Right atrium auricular region (tissue), 2 donors: Measurements from ENCODE around the gene HUS1. TPM values are rescaled to one million over a fixed set of nuclear protein-coding genes. Genes with fewer than 3 reads are reported as not detected.
"Not testable (repeated sequence)": the region's sequence is repeated elsewhere in the genome, so short reads cannot be mapped to it uniquely, and the experiment has no call there.

Source experiments
- DNase-seq: peaks from one replicate; pipeline ENCODE4 v3.0.0-alpha.2; 2019; ENCODE audit warnings: low spot score
- H3K27ac ChIP-seq, 2 donors: fragments of 200-600 bp; sonication (generic); 1 replicate in 1 of 2; 2 replicates in 1 of 2; pipeline ENCODE4 v1.5.1; 2016 to 2019
- H3K27me3 ChIP-seq, 2 donors: fragments of 200-600 bp; sonication (generic); one replicate each; pipeline versions ENCODE4 v1.5.1 to v1.6.0; 2017 to 2019
- H3K36me3 ChIP-seq: fragments of 200-600 bp; sonication (generic); one replicate; pipeline ENCODE4 v1.5.1; 2016
- H3K4me1 ChIP-seq, 2 donors: fragments of 200-600 bp; sonication (generic); one replicate each; pipeline versions ENCODE4 v1.5.1 to v1.6.0; 2017 to 2019
- H3K4me3 ChIP-seq, 2 donors: fragments of 200-600 bp; sonication (generic); 1 replicate in 1 of 2; 2 replicates in 1 of 2; pipeline ENCODE4 v1.5.1; 2017 to 2019; ENCODE audit warnings: mild to moderate bottlenecking in 1 of 2, moderate library complexity in 1 of 2
- H3K9me3 ChIP-seq, 2 donors: fragments of 200-600 bp; sonication (generic); one replicate each; pipeline ENCODE4 v1.5.1; 2019
- total RNA-seq, 2 donors: library from RNA; depleted of rRNA; stranded (reverse); fragments of >200 nt; gene quantifications; one replicate each; pipeline ENCODE4 v1.1.0, GENCODE V29; 2016
- TF ChIP-seq, protein P1 (sequence below), 2 donors: fragments of 200-600 bp; sonication (generic); IDR thresholded peaks; one replicate each; pipeline ENCODE4 v1.5.1; 2019; ENCODE audit warnings: antibody characterized with exemption in 2 of 2

The HUS1 gene
- total RNA-seq, 2 donors from 2014 or later, result 19.7 to 25.4 TPM

DNA sequence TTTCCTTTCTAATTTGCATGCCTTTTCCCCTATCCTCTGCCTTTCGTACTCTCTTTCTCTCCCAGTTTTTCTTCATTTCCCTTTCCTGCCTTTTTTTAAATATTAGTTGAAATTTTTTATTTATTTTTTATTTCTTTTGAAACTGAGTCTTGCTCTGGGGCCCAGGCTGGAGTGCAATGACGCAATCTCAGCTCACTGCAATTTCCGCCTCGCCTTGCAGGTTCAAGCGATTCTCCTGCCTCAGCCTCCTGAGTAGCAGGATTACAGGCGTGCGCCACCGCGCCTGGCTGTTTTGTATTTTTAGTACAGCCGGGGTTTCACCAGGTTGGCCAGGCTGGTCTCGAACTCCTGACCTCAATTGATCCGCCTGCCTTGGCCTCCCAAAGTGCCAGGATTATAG, 20.0 kb upstream of the HUS1 start:
- H3K27ac ChIP-seq, result no peak overlapping the region
- H3K36me3 ChIP-seq, result no peaks in the 10 kb centered on the region
- H3K4me3 ChIP-seq, result no peak overlapping the region
- DNase-seq, result no peak
- H3K9me3 ChIP-seq, result no peaks in the 10 kb centered on the region
- no peaks in the 10 kb centered on the region for H3K4me1 ChIP-seq
- TF ChIP-seq, protein P1, sequence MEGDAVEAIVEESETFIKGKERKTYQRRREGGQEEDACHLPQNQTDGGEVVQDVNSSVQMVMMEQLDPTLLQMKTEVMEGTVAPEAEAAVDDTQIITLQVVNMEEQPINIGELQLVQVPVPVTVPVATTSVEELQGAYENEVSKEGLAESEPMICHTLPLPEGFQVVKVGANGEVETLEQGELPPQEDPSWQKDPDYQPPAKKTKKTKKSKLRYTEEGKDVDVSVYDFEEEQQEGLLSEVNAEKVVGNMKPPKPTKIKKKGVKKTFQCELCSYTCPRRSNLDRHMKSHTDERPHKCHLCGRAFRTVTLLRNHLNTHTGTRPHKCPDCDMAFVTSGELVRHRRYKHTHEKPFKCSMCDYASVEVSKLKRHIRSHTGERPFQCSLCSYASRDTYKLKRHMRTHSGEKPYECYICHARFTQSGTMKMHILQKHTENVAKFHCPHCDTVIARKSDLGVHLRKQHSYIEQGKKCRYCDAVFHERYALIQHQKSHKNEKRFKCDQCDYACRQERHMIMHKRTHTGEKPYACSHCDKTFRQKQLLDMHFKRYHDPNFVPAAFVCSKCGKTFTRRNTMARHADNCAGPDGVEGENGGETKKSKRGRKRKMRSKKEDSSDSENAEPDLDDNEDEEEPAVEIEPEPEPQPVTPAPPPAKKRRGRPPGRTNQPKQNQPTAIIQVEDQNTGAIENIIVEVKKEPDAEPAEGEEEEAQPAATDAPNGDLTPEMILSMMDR (IDR thresholded peaks at IDR 0.05), result no peak
- no peaks in the 10 kb centered on the region for H3K27me3 ChIP-seq

DNA sequence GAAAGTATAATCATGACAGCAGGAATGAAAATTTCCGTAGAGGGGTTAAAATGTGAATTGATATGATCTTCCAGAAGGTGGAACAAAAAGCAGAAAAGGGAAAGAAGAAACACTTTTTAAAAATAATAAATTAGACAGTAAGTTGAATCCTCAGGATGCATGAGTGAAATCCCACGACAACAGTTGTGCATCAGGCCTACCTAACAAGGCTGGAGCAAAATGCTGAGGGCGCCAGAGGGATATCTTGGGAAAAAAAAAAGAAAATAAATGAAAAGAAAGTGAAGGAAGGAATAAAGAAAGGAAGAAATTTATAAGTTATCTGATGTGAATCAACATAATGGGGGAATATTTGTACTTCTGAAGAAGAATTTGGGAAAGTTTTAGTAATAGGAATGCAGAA, 13.0 kb upstream of the HUS1 start:
- Histone ChIP-seq H3K27ac (peak overlapping the region in 1 of 2 donors; percentile 64), H3K4me3 (peak overlapping the region in 1 of 2 donors; percentile 50), H3K9me3 (no peaks in the 10 kb centered on the region), H3K4me1 (no peaks in the 10 kb centered on the region), H3K36me3 (no peaks in the 10 kb centered on the region), H3K27me3 (no peaks in the 10 kb centered on the region)
- no peak for DNase-seq
- TF ChIP-seq, protein P1 (IDR thresholded peaks at IDR 0.05), result no peak

- Histone ChIP-seq H3K27ac (peak overlapping the region; percentile 15 to 64), H3K36me3 (no peaks in the 10 kb centered on the region), H3K27me3 (no peaks in the 10 kb centered on the region), H3K9me3 (no peaks in the 10 kb centered on the region), H3K4me3 (peak overlapping the region; percentile 37 to 50), H3K4me1 (no peaks in the 10 kb centered on the region)
- DNase-seq, result peak; percentile 86
- TF ChIP-seq, protein P1 (IDR thresholded peaks at IDR 0.05), result peak; percentile 42 to 83
Observed at GRCh38 chr7:47991741-47992311, 12.4 kb upstream of the HUS1 start.

DNA sequence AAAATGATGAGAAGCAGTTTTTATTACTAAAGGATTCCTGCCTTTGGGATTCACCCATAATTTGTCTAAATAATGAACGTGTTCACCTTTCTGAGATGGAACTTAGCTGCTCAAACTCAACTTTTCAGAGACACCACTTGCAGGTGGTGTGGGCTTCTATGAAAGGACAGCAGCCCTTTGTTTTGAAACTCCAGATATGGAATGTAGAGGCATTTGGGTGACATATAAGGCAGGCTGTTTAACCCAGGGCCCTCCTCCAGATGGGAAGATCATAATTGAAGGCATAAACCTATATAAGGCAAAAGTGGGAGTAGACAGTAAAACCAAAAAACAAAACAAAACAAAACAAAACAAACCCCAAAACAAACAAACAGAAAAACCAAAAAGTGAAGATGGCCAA, 11.9 kb upstream of the HUS1 start:
- TF ChIP-seq, protein P1 (IDR thresholded peaks at IDR 0.05), result no peak
- no peak for DNase-seq
- H3K4me1 ChIP-seq, result no peaks in the 10 kb centered on the region
- H3K27ac ChIP-seq, result peak overlapping the region; percentile 15 to 64
- no peaks in the 10 kb centered on the region for H3K36me3 ChIP-seq
- H3K9me3 ChIP-seq, result no peaks in the 10 kb centered on the region
- H3K27me3 ChIP-seq, result no peaks in the 10 kb centered on the region
- H3K4me3 ChIP-seq, result peak overlapping the region in 1 of 2 donors; percentile 50

- Histone ChIP-seq H3K27me3 (no peaks in the 10 kb centered on the region), H3K36me3 (no peaks in the 10 kb centered on the region), H3K27ac (no peak overlapping the region), H3K4me3 (no peak overlapping the region), H3K9me3 (no peaks in the 10 kb centered on the region), H3K4me1 (no peaks in the 10 kb centered on the region)
- TF ChIP-seq, protein P1 (IDR thresholded peaks at IDR 0.05), result no peak
- no peak for DNase-seq
Observed at GRCh38 chr7:47990592-47990991, 11.2 kb upstream of the HUS1 start.

GRCh38 chr7:47989607-47990400, 10.4 kb upstream of the HUS1 start:
- not testable (repeated sequence) for H3K27ac ChIP-seq, DNase-seq

More at GRCh38 chr7:47989607-47990400, 10.4 kb upstream of the HUS1 start:
- H3K9me3 ChIP-seq, H3K4me1 ChIP-seq, H3K27me3 ChIP-seq, H3K4me3 ChIP-seq, H3K36me3 ChIP-seq: not testable (repeated sequence)
